Activated CD4-positive, alpha-beta T cell treated with anti-CD3 and anti-CD28 coated beads for 24 hours (primary cell): ENCODE results near the gene KCNJ5.
A peak's percentile ranks its signal among the peaks of the same experiment; 100 is the strongest.

ENCODE experiments used
- DNase-seq, 2 donors: peaks; one replicate each; pipeline ENCODE4 v3.0.0-alpha.2; 2020; ENCODE audit warnings: low read depth in 2 of 2

The KCNJ5 gene

GRCh38 chr11:128890543-128891368, at the start of gene KCNJ5:
KCNJ5 (plus strand) TSS chr11:128891356; CDS start chr11:128911274, 19,918 bp downstream.
- DNase-seq, result no peak

GRCh38 chr11:128841461-128842072, 49.6 kb upstream of the KCNJ5 start:
- DNase-seq, result no peak

GRCh38 chr11:128843198-128843785, 47.9 kb upstream of the KCNJ5 start:
- no peak for DNase-seq

- no peak for DNase-seq
Measured at GRCh38 chr11:128845334-128845780, 45.8 kb upstream of the KCNJ5 start.

- DNase-seq, result no peak
Measured at GRCh38 chr11:128846985-128847384, 44.2 kb upstream of the KCNJ5 start.

GRCh38 chr11:128848815-128849455, 42.2 kb upstream of the KCNJ5 start:
- DNase-seq, result peak; percentile 45 to 62

- DNase-seq, result no peak
Measured at GRCh38 chr11:128852327-128853023, 38.7 kb upstream of the KCNJ5 start.

- DNase-seq, result no peak
Measured at GRCh38 chr11:128853559-128853958, 37.6 kb upstream of the KCNJ5 start.

GRCh38 chr11:128854841-128855240, 36.3 kb upstream of the KCNJ5 start:
- no peak for DNase-seq

- no peak for DNase-seq
Measured at GRCh38 chr11:128856241-128856640, 34.9 kb upstream of the KCNJ5 start.

GRCh38 chr11:128857341-128857740, 33.8 kb upstream of the KCNJ5 start:
- no peak for DNase-seq

GRCh38 chr11:128859563-128860441, 31.4 kb upstream of the KCNJ5 start:
- DNase-seq, result peak; percentile 51 to 69

GRCh38 chr11:128860571-128861361, 30.4 kb upstream of the KCNJ5 start:
- DNase-seq, result no peak

GRCh38 chr11:128862406-128862805, 28.8 kb upstream of the KCNJ5 start:
- no peak for DNase-seq

- no peak for DNase-seq
Measured at GRCh38 chr11:128862908-128863660, 28.1 kb upstream of the KCNJ5 start.

- no peak for DNase-seq
Measured at GRCh38 chr11:128865490-128865889, 25.7 kb upstream of the KCNJ5 start.

- DNase-seq, result no peak
Measured at GRCh38 chr11:128867277-128867676, 23.9 kb upstream of the KCNJ5 start, which contains the start of gene KCNJ1. KCNJ1 (minus strand) TSS chr11:128867296; CDS start chr11:128840243, 27,053 bp downstream.

GRCh38 chr11:128868841-128869671, 22.1 kb upstream of the KCNJ5 start:
- DNase-seq, result no peak
